Chondrocyte (in vitro differentiated cells): ENCODE data around the gene PAQR7. TPM values are rescaled to one million over a fixed set of nuclear protein-coding genes. Genes with fewer than 3 reads are reported as not detected.

Experiments used
- DNase-seq: peaks from one replicate; pipeline ENCODE4 v3.0.0; 2021; ENCODE audit warnings: mixed read lengths, low spot score
- H3K27ac Mint-ChIP-seq: one replicate; pipeline ENCODE4 v1.8.0; 2021; ENCODE audit warnings: mild to moderate bottlenecking, moderate library complexity, mixed read lengths; ENCODE audit not compliant: unreplicated experiment
- H3K27me3 Mint-ChIP-seq: 2 replicates; pipeline ENCODE4 v1.8.0; 2021; ENCODE audit warnings: low read depth, mixed read lengths
- H3K36me3 Mint-ChIP-seq: 2 replicates; pipeline ENCODE4 v1.8.0; 2021; ENCODE audit warnings: low read depth, mixed read lengths
- H3K4me1 Mint-ChIP-seq: 2 replicates; pipeline ENCODE4 v1.8.0; 2021; ENCODE audit warnings: low read depth, mild to moderate bottlenecking, mixed read lengths
- H3K4me3 Mint-ChIP-seq: one replicate; pipeline ENCODE4 v1.8.0; 2021; ENCODE audit warnings: mild to moderate bottlenecking, moderate library complexity, mixed read lengths; ENCODE audit not compliant: unreplicated experiment
- H3K9me3 Mint-ChIP-seq: 2 replicates; pipeline ENCODE4 v1.8.0; 2021; ENCODE audit warnings: low read depth, mixed read lengths
- total RNA-seq: library from RNA; stranded (reverse); gene quantifications from 3 replicates; pipeline ENCODE4 v1.2.1, GENCODE V29; 2021
- TF ChIP-seq, protein P1 (sequence below): fragments of 200-600 bp; sonication (generic); IDR thresholded peaks from 2 replicates; pipeline ENCODE4 v1.5.0; 2021; ENCODE audit warnings: antibody characterized with exemption, mild to moderate bottlenecking, moderate library complexity

The PAQR7 gene
- total RNA-seq, 1 donor from 2014 or later = 15.1 TPM

DNA sequence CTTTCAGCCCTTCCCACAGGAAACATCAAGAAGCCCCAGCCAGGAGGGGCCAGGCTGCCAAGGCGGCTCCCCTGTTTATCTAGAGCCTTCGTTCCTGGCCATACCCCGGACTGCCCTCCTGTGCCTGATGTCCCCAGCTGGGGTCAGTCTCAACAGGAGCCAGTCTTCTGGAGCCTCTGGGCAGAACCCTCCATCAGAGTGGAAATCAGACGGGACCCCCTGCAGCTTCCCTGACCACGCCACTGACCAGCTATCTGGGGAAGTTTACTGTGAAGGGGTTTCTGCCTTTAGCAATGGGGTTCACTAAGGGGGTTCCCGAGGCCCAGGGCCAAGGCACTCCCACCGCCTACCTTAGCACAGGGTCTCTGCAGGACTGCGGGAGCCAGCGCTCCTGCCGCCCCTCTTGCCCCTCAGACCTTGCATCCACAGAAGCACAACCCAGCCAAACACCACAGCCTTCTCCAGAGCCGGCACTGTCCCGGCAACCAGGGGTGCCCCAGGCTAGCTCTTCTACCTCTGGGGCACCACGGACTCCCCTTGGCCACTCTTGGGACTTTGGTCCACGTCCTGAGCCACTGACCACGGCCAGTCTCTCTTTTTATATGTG is 59.3 kb downstream of the PAQR7 start:
- no peak overlapping the region for H3K4me3 Mint-ChIP-seq
- DNase-seq = peak; percentile 68
- H3K36me3 Mint-ChIP-seq = peaks cover 2% of the 10 kb centered on the region
- H3K27me3 Mint-ChIP-seq = no peaks in the 10 kb centered on the region
- peaks cover 24% of the 10 kb centered on the region for H3K4me1 Mint-ChIP-seq
- no peak overlapping the region for H3K27ac Mint-ChIP-seq
- TF ChIP-seq, protein P1, sequence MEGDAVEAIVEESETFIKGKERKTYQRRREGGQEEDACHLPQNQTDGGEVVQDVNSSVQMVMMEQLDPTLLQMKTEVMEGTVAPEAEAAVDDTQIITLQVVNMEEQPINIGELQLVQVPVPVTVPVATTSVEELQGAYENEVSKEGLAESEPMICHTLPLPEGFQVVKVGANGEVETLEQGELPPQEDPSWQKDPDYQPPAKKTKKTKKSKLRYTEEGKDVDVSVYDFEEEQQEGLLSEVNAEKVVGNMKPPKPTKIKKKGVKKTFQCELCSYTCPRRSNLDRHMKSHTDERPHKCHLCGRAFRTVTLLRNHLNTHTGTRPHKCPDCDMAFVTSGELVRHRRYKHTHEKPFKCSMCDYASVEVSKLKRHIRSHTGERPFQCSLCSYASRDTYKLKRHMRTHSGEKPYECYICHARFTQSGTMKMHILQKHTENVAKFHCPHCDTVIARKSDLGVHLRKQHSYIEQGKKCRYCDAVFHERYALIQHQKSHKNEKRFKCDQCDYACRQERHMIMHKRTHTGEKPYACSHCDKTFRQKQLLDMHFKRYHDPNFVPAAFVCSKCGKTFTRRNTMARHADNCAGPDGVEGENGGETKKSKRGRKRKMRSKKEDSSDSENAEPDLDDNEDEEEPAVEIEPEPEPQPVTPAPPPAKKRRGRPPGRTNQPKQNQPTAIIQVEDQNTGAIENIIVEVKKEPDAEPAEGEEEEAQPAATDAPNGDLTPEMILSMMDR = no peak
- H3K9me3 Mint-ChIP-seq = no peaks in the 10 kb centered on the region

DNA sequence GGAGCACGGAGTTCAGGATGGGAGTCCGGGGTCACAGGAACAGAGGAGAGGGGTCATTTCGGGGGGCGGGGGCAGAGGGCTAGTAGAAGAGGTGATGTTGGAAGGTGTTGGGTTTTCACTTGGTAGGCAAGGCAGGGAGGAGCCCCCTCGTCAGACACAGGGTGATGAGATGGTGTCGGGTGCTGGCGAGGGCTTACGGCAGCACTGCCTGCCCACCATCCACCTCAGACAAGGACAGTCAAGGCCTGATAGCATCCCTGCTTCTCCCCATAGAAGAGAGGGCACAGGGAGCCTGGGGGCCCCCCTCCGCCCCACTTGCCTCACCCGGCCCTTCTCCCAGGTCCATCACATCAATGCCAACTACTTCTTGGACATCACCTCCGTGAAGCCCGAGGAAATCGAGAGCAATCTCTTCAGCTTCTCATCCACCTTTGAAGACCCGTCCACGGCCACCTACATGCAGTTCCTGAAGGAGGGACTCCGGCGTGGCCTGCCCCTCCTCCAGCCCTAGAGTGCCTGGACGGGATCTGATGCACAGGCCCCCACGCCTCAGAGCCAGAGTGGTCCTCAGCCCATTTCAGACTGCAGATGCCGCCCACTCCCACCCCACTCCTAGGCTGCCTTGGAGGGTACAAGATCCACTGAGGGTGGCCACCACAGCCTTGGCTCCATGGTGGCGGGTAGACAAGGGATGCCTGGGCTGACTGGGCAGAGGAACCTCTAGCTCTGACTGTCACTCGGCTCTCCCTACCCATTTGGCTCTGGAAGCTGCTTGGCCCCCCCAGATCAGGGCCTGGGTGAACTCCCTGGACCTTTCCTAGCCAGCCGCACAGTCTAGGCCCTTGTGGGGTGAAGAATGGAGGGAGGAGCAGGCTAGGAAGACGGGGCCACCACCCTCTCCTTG is 60.0 kb downstream of the PAQR7 start:
- no peak overlapping the region for H3K27ac Mint-ChIP-seq
- H3K4me1 Mint-ChIP-seq = peaks cover 17% of the 10 kb centered on the region
- H3K27me3 Mint-ChIP-seq = no peaks in the 10 kb centered on the region
- peak; percentile 83 for DNase-seq
- H3K4me3 Mint-ChIP-seq = no peak overlapping the region
- no peaks in the 10 kb centered on the region for H3K9me3 Mint-ChIP-seq
- H3K36me3 Mint-ChIP-seq = peaks cover 2% of the 10 kb centered on the region
- TF ChIP-seq, protein P1 = no peak

DNA sequence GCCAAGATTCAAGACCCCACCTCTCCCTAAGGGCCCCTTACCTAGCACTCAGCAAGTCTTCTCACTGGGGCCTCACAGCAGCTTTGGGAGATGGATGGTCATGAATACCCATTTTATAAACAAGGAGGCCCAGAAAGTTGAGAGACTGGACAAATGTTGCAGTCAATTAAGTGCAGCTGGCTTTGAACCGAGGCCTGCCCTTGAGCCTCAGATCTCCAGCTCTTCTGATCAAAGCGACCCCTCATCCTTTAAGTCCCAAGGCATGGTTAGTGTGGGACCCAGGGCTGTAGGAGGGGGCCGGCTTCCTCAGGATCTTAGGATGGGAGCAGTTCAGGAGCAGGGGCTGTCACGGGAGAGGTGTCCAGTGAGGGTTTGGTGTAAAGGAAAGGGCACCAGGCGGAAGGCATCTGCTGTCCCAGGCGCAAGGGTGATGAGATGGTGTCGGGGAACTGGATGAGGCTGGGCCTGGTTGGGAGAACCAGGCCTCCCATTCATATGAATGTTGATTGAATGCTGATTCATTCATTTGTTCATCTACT is 60.9 kb downstream of the PAQR7 start:
- H3K9me3 Mint-ChIP-seq = no peaks in the 10 kb centered on the region
- peak; percentile 48 for DNase-seq
- no peak overlapping the region for H3K4me3 Mint-ChIP-seq
- H3K4me1 Mint-ChIP-seq = peaks cover 17% of the 10 kb centered on the region
- H3K27ac Mint-ChIP-seq = no peak overlapping the region
- H3K36me3 Mint-ChIP-seq = peaks cover 6% of the 10 kb centered on the region
- TF ChIP-seq, protein P1 = no peak
- no peaks in the 10 kb centered on the region for H3K27me3 Mint-ChIP-seq

DNA sequence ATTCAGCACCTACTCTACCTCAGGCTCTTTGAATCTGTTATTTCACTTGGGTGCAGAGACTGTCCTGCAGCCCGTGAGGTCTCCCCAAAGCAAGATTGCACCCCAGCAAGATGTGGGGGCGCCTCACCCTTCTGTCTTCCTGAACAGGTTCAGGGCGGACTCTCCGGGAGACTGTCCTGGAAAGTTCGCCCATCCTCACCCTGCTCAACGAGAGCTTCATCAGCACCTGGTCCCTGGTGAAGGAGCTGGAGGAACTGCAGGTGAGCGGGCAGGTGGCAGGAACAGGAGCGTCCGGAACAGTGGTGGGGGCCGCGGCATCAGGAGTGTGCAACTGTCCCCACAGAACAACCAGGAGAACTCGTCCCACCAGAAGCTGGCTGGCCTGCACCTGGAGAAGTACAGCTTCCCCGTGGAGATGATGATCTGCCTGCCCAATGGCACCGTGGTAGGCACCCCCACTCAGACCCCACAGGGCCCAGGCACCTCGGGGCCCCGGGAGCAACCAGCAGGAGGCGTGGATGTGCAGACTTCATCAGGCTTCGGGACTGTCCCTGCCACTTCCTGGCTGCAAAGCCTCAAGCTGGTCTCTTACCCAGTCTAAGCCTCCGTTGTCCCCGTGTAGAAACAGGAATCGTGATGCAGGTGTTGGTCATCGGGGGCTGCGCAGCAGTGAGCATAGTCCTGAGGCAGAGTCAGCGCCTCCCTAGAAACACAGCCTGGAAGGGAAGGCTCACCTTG is 61.6 kb downstream of the PAQR7 start:
- H3K36me3 Mint-ChIP-seq = peaks cover 8% of the 10 kb centered on the region
- TF ChIP-seq, protein P1 = peak; percentile 13

More for the DNA sequence above, 61.6 kb downstream of the PAQR7 start:
- no peaks in the 10 kb centered on the region for H3K9me3 Mint-ChIP-seq
- no peaks in the 10 kb centered on the region for H3K27me3 Mint-ChIP-seq
- no peak overlapping the region for H3K4me3 Mint-ChIP-seq
- peaks cover 11% of the 10 kb centered on the region for H3K4me1 Mint-ChIP-seq
- no peak overlapping the region for H3K27ac Mint-ChIP-seq
- peak; percentile 75 for DNase-seq
